Esophagus muscularis mucosa (tissue), 3 donors: ENCODE results near the gene OR10J1.

Experiments used
- POLR2A ChIP-seq: fragments of 450-650 bp; IDR thresholded peaks from one replicate; pipeline ENCODE4 v1.6.1; 2017; ENCODE audit warnings: antibody characterized with exemption, moderate library complexity, mild to moderate bottlenecking, low read depth
- TF ChIP-seq, protein P1 (sequence below), 3 experiments: fragments of 200-600 bp in 2 of 3; fragments of 450-650 bp in 1 of 3; sonication (generic) in 2 of 3; IDR thresholded peaks; one replicate each; pipeline ENCODE4 v1.5.1; 2017 to 2019; ENCODE audit warnings: antibody characterized with exemption in 3 of 3, mild to moderate bottlenecking in 2 of 3, moderate library complexity in 1 of 3

- TF ChIP-seq, protein P1, sequence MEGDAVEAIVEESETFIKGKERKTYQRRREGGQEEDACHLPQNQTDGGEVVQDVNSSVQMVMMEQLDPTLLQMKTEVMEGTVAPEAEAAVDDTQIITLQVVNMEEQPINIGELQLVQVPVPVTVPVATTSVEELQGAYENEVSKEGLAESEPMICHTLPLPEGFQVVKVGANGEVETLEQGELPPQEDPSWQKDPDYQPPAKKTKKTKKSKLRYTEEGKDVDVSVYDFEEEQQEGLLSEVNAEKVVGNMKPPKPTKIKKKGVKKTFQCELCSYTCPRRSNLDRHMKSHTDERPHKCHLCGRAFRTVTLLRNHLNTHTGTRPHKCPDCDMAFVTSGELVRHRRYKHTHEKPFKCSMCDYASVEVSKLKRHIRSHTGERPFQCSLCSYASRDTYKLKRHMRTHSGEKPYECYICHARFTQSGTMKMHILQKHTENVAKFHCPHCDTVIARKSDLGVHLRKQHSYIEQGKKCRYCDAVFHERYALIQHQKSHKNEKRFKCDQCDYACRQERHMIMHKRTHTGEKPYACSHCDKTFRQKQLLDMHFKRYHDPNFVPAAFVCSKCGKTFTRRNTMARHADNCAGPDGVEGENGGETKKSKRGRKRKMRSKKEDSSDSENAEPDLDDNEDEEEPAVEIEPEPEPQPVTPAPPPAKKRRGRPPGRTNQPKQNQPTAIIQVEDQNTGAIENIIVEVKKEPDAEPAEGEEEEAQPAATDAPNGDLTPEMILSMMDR (IDR thresholded peaks at IDR 0.05) = no peak
- no peak for TF ChIP-seq POLR2A
These were observed 28.8 kb downstream of the OR10J1 start for GRCh38 chr1:159468321-159468720.
